Karpas-422 (cell line): Measurements from ENCODE around the gene SELENOI. TPM values are rescaled to one million over a fixed set of nuclear protein-coding genes. Genes with fewer than 3 reads are reported as not detected.

Experiments
- DNase-seq: peaks from one replicate; pipeline ENCODE4 v3.0.0-alpha.2; 2015
- H2AFZ ChIP-seq: fragments of 200-600 bp; sonication (generic); 2 replicates; pipeline ENCODE4 v1.6.1; 2014; ENCODE audit warnings: antibody characterized with exemption, low read length, mixed read lengths
- H3K27ac ChIP-seq: fragments of 200-600 bp; sonication (generic); 2 replicates; pipeline ENCODE4 v1.5.1; 2014; ENCODE audit warnings: mild to moderate bottlenecking, low read length, moderate library complexity
- H3K27me3 ChIP-seq: fragments of 200-600 bp; sonication (generic); 2 replicates; pipeline ENCODE4 v1.6.1; 2014; ENCODE audit warnings: low read length, mixed read lengths
- H3K36me3 ChIP-seq: fragments of 200-600 bp; sonication (generic); 2 replicates; pipeline ENCODE4 v1.6.1; 2014; ENCODE audit warnings: low read length, mixed read lengths; ENCODE audit not compliant: insufficient read depth
- H3K4me1 ChIP-seq: fragments of 200-600 bp; sonication (generic); 2 replicates; pipeline ENCODE4 v1.6.1; 2014; ENCODE audit warnings: mild to moderate bottlenecking, low read length, mixed read lengths
- H3K4me2 ChIP-seq: fragments of 200-600 bp; sonication (generic); 2 replicates; pipeline ENCODE4 v1.6.1; 2014; ENCODE audit warnings: low read length, low read depth, mild to moderate bottlenecking; ENCODE audit not compliant: poor library complexity, severe bottlenecking
- H3K4me3 ChIP-seq: fragments of 200-600 bp; sonication (generic); 2 replicates; pipeline ENCODE4 v1.5.1; 2014; ENCODE audit warnings: mild to moderate bottlenecking, antibody characterized with exemption, low read length, mixed read lengths
- H3K79me2 ChIP-seq: fragments of 200-600 bp; sonication (generic); 2 replicates; pipeline ENCODE4 v1.6.1; 2014; ENCODE audit warnings: mild to moderate bottlenecking, low read length, mixed read lengths
- H3K9ac ChIP-seq: fragments of 200-600 bp; sonication (generic); 2 replicates; pipeline ENCODE4 v1.6.0; 2014; ENCODE audit warnings: low read length
- H3K9me2 ChIP-seq: fragments of 200-600 bp; sonication (generic), shearing (Covaris generic); replicated peaks from 2 replicates; pipeline ENCODE4 v1.6.0; 2014; ENCODE audit warnings: mild to moderate bottlenecking, low read length, moderate library complexity; ENCODE audit not compliant: insufficient read depth
- H3K9me3 ChIP-seq: fragments of 300-700, 200-600 bp; sonication (generic); 2 replicates; pipeline ENCODE4 v1.6.1; 2014; ENCODE audit warnings: low read length, mixed read lengths
- H4K20me1 ChIP-seq: fragments of 200-600 bp; sonication (generic); 2 replicates; pipeline ENCODE4 v1.6.1; 2014; ENCODE audit warnings: mild to moderate bottlenecking, antibody characterized with exemption, low read length, low read depth; ENCODE audit not compliant: insufficient read depth
- total RNA-seq: library from RNA; depleted of rRNA; stranded (reverse); fragments of >200 nt; shearing (Covaris generic); gene quantifications from 2 replicates; pipeline ENCODE4 v1.2.3, GENCODE V29; 2014; ENCODE audit warnings: low replicate concordance

Gene SELENOI
- total RNA-seq, 1 experiment from 2014 or later: 31.3 TPM

DNA sequence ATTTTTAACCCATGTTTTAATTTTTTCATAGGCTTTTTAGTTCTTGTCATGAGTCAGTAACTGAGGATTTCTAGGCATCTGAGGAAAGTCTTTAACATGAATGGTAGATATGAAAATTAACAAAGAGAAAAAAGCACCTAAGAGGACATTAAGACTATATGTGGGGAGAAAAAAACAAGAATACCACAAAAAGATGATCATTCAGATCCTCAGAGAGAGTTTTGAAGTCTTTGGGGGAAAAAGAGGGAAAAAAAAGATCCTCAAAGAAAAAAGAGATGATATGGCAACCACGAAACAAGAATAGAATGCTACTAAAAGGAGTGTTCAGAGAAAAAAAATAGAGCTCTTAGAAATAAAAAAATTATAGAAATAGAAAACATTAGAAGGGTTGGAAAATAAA, 63.8 kb downstream of the SELENOI start:
- H3K9me3 ChIP-seq: no peaks in the 10 kb centered on the region
- no peak overlapping the region for H2AFZ ChIP-seq
- H3K9me2 ChIP-seq: no peaks in the 10 kb centered on the region
- no peaks in the 10 kb centered on the region for H4K20me1 ChIP-seq
- H3K4me3 ChIP-seq: no peak overlapping the region
- H3K4me1 ChIP-seq: no peaks in the 10 kb centered on the region
- no peaks in the 10 kb centered on the region for H3K36me3 ChIP-seq
- H3K4me2 ChIP-seq: no peak overlapping the region
- H3K27ac ChIP-seq: no peak overlapping the region
- no peaks in the 10 kb centered on the region for H3K79me2 ChIP-seq
- DNase-seq: no peak
- H3K9ac ChIP-seq: no peak overlapping the region
- no peaks in the 10 kb centered on the region for H3K27me3 ChIP-seq

- H3K4me2 ChIP-seq: no peak overlapping the region
- no peak overlapping the region for H2AFZ ChIP-seq
- H3K4me1 ChIP-seq: no peaks in the 10 kb centered on the region
- no peak for DNase-seq
- H4K20me1 ChIP-seq: no peaks in the 10 kb centered on the region
- no peaks in the 10 kb centered on the region for H3K36me3 ChIP-seq
- H3K27ac ChIP-seq: no peak overlapping the region
- no peaks in the 10 kb centered on the region for H3K27me3 ChIP-seq
- H3K9me2 ChIP-seq: no peaks in the 10 kb centered on the region
- no peaks in the 10 kb centered on the region for H3K79me2 ChIP-seq
- H3K9me3 ChIP-seq: no peaks in the 10 kb centered on the region
- no peak overlapping the region for H3K4me3 ChIP-seq
- no peak overlapping the region for H3K9ac ChIP-seq
These were observed 64.9 kb downstream of the SELENOI start for GRCh38 chr2:26410764-26411243.

DNA sequence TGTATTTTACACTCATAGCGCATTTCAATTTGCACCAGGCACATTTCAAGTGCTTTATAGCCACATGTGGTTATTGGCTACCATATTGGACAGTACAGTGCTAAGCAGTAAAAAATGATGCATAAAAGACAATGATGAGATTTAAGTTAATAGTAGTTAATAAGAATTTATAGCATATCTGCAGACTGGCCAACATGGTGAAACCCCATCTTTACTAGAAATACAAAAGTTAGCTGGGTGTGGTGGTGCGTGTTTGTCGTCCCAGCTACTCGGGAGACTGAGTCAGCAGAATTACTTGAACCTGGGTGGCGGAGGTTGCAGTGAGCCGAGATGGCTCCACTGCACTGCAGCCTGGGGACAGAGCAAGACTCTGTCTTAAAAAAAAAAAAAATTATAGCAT, 65.5 kb downstream of the SELENOI start:
- DNase-seq: no peak
- H3K9me2 ChIP-seq: no peaks in the 10 kb centered on the region
- no peak overlapping the region for H3K4me3 ChIP-seq
- H3K27ac ChIP-seq: no peak overlapping the region
- H3K36me3 ChIP-seq: no peaks in the 10 kb centered on the region
- no peak overlapping the region for H2AFZ ChIP-seq
- H4K20me1 ChIP-seq: no peaks in the 10 kb centered on the region
- H3K9me3 ChIP-seq: no peaks in the 10 kb centered on the region
- no peak overlapping the region for H3K4me2 ChIP-seq
- H3K79me2 ChIP-seq: no peaks in the 10 kb centered on the region
- no peaks in the 10 kb centered on the region for H3K4me1 ChIP-seq
- no peaks in the 10 kb centered on the region for H3K27me3 ChIP-seq
- no peak overlapping the region for H3K9ac ChIP-seq

- Histone ChIP-seq H3K9me2 (no peaks in the 10 kb centered on the region), H3K27me3 (no peaks in the 10 kb centered on the region), H3K4me2 (no peak overlapping the region), H3K9ac (no peak overlapping the region), H3K4me3 (no peak overlapping the region), H3K27ac (no peak overlapping the region), H3K9me3 (no peaks in the 10 kb centered on the region), H3K4me1 (no peaks in the 10 kb centered on the region), H4K20me1 (no peaks in the 10 kb centered on the region), H3K79me2 (no peaks in the 10 kb centered on the region), H3K36me3 (no peaks in the 10 kb centered on the region), H2AFZ (no peak overlapping the region)
- no peak for DNase-seq
These were observed 66.2 kb downstream of the SELENOI start for GRCh38 chr2:26412091-26412673.

GRCh38 chr2:26414311-26414710, 68.4 kb downstream of the SELENOI start:
- Histone ChIP-seq H3K4me2 (no peak overlapping the region), H3K9ac (no peak overlapping the region), H3K9me2 (no peaks in the 10 kb centered on the region), H3K27ac (no peak overlapping the region), H3K9me3 (no peaks in the 10 kb centered on the region), H3K36me3 (no peaks in the 10 kb centered on the region), H3K4me3 (no peak overlapping the region), H2AFZ (no peak overlapping the region), H4K20me1 (no peaks in the 10 kb centered on the region), H3K27me3 (no peaks in the 10 kb centered on the region), H3K4me1 (no peaks in the 10 kb centered on the region), H3K79me2 (no peaks in the 10 kb centered on the region)
- no peak for DNase-seq

DNA sequence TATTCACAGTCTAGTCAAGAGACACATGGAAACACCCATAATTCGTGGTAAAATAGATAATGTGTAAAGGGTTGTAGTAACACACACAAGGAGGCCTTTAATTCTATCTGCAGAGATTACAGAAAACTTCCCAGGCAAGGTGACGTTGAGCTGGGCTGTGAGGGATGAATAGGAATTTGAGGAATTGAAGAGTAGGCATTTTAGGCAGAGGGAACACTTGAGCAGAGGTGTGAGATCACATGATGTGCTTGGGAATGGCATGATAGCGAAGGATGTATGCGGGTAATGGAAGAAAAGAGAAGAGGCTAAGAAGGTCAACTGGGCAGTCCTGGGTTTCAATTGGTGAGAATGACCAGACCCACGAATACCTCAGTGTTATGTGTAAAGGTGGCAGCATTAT, 76.0 kb downstream of the SELENOI start:
- no peak for DNase-seq
- Histone ChIP-seq H3K27ac (no peak overlapping the region), H3K4me1 (no peaks in the 10 kb centered on the region), H3K9me3 (no peaks in the 10 kb centered on the region), H2AFZ (no peak overlapping the region), H4K20me1 (no peaks in the 10 kb centered on the region), H3K9ac (no peak overlapping the region), H3K4me2 (no peak overlapping the region), H3K79me2 (no peaks in the 10 kb centered on the region), H3K27me3 (no peaks in the 10 kb centered on the region), H3K4me3 (no peak overlapping the region), H3K9me2 (no peaks in the 10 kb centered on the region), H3K36me3 (no peaks in the 10 kb centered on the region)

DNA sequence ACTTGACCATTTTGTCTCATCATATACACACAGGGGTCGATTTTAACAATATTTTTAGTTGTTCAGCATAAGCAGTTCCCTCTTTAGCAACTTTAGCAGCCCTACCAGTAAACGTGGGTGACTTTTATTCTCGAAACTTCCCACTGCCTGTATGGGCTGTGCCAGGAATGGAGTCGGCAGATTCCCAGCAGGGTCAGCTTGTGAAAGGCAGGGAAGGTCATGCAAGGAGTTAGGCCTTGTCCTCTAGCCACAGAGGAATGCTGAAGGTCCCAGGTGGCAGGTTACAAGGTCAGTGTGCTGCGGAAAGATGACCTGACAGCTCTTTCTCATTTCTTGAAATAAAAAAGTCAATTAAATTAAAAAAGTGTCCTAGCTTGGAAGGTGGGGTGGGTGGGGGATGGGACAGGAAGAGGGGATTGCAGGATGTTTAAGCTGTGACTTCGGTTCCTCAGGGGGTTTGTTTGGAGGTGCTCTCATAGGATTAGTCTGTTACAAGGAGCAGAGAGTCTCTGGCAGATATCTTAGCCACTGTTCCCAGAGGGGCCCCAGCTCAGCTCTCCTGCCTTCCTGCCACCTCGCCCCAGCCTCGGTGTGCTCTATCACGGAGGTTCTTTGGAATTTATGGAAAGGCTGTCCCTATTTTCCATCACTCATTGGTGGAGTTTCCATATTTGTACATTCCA, 77.1 kb downstream of the SELENOI start:
- Histone ChIP-seq H3K36me3 (no peaks in the 10 kb centered on the region), H3K9me2 (no peaks in the 10 kb centered on the region), H3K4me2 (no peak overlapping the region), H3K79me2 (no peaks in the 10 kb centered on the region), H3K4me3 (no peak overlapping the region), H4K20me1 (no peaks in the 10 kb centered on the region), H3K9me3 (no peaks in the 10 kb centered on the region), H3K9ac (no peak overlapping the region), H3K4me1 (no peaks in the 10 kb centered on the region), H3K27me3 (no peaks in the 10 kb centered on the region), H3K27ac (no peak overlapping the region), H2AFZ (no peak overlapping the region)
- no peak for DNase-seq

- no peak for DNase-seq
- H3K79me2 ChIP-seq: no peaks in the 10 kb centered on the region
- H3K4me1 ChIP-seq: no peaks in the 10 kb centered on the region
- no peak overlapping the region for H3K27ac ChIP-seq
- H3K4me3 ChIP-seq: no peak overlapping the region
- H3K9me3 ChIP-seq: no peaks in the 10 kb centered on the region
- H3K27me3 ChIP-seq: no peaks in the 10 kb centered on the region
- H4K20me1 ChIP-seq: no peaks in the 10 kb centered on the region
- no peak overlapping the region for H2AFZ ChIP-seq
- H3K9ac ChIP-seq: no peak overlapping the region
- H3K9me2 ChIP-seq: no peaks in the 10 kb centered on the region
- no peaks in the 10 kb centered on the region for H3K36me3 ChIP-seq
- H3K4me2 ChIP-seq: no peak overlapping the region
These were observed 77.8 kb downstream of the SELENOI start for GRCh38 chr2:26423750-26424149.
